Measurements from ENCODE around the gene AQP12B. TPM values are rescaled to one million over a fixed set of nuclear protein-coding genes. Genes with fewer than 3 reads are reported as not detected.

The AQP12B gene
- total and polyA plus RNA-seq, 10 of the 15 experiments (the other 5 are each of a cell fraction or from before 2014, with no cell fraction given): not detected

DNA sequence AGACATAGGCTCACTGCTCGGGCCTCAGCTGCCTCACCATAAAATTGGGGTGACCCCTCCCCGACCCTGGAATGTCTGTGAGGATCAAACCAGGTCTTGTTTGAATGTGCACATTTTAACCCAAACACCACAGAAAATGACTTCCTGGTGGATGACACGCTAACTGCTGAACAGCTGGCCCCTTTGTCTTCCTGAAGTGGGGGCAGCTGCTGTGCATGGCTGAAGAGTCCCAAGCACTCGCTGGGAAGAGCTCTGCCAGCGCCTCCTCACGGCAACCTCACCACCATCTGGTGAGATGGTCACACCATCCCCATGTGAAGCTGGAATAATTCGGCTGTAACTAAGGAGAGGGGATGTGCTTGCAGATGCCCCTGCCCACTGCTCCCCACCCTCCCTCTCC lies 43.0 kb upstream of the AQP12B start:
- intact Hi-C loops (cut with micrococcal nuclease; ENCODE audit: unreplicated experiment) (no loop called here), in situ Hi-C loops (cut with MboI) (no loop called here)
- Histone ChIP-seq H3K27ac (ENCODE audit: control insufficient read depth, insufficient read depth) (no peak overlapping the region), H3K4me1 (ENCODE audit: control insufficient read depth, insufficient read depth, low read length) (no peaks in the 10 kb centered on the region), H3K27me3 (replicated peaks in 1 of 2; ENCODE audit: control insufficient read depth in 2 of 2, insufficient read depth in 2 of 2, low read length in 1 of 2) (peaks cover 0 to 1% of the 10 kb centered on the region in 2 experiments; a peak in 2 of 4 replicates), H3K4me2 (ENCODE audit: control insufficient read depth, insufficient read depth) (no peak overlapping the region), H3K9me3 (replicated peaks; ENCODE audit: control insufficient read depth, insufficient read depth, low read length) (no peaks in the 10 kb centered on the region), H3K4me3 (no peak overlapping the region), H3K79me2 (ENCODE audit: control insufficient read depth, insufficient read depth, low read length) (no peaks in the 10 kb centered on the region), H2AFZ (ENCODE audit: control insufficient read depth, low read depth, low read length) (no peak overlapping the region), H4K20me1 (ENCODE audit: control insufficient read depth, insufficient read depth) (no peaks in the 10 kb centered on the region), H3K36me3 (ENCODE audit: control insufficient read depth in 2 of 2, insufficient read depth in 2 of 2, low read length in 1 of 2) (no peaks in the 10 kb centered on the region), H3K9ac (ENCODE audit: control insufficient read depth, insufficient read depth, low read length) (no peak overlapping the region)
- ChIA-PET SMC1A (ENCODE audit: uncharacterized antibody, unreplicated experiment) (no interaction called here), CTCF (interaction anchor here (0.9 kb wide), 1 partner anchor 211 kb away, joined by 3 read pairs; no protein-coding TSS in a partner anchor), POLR2A (no interaction called here), RAD21 (ENCODE audit: unreplicated experiment) (no interaction called here)
- 33% methylated on average over 7 of the region's 7 CpGs for WGBS (ENCODE audit: insufficient coverage, insufficient replicate concordance, low lambda C conversion rate, missing lambda C conversion rate)
- TF ChIP-seq KDM1A (IDR thresholded peaks at IDR 0.05; ENCODE audit: borderline replicate concordance) (no peak), CHD1 (IDR thresholded peaks at IDR 0.05; ENCODE audit: low read depth, low read length) (no peak), SRF (IDR thresholded peaks at IDR 0.05; ENCODE audit: low read depth in 2 of 2, low read length in 2 of 2) (no peak), HDAC6 (IDR thresholded peaks at IDR 0.05; ENCODE audit: unreplicated experiment) (no peak)
- TF ChIP-seq, protein P1, sequence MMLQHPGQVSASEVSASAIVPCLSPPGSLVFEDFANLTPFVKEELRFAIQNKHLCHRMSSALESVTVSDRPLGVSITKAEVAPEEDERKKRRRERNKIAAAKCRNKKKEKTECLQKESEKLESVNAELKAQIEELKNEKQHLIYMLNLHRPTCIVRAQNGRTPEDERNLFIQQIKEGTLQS (IDR thresholded peaks at IDR 0.05; ENCODE audit: borderline replicate concordance, extremely low read depth, low read depth, low read length): no peak
- no peak for DNase-seq (ENCODE audit: low read depth, low spot score)
- no peak for FAIRE-seq
- BruUV-seq (replicated peaks): no TSS peak
- no peak for ATAC-seq

DNA sequence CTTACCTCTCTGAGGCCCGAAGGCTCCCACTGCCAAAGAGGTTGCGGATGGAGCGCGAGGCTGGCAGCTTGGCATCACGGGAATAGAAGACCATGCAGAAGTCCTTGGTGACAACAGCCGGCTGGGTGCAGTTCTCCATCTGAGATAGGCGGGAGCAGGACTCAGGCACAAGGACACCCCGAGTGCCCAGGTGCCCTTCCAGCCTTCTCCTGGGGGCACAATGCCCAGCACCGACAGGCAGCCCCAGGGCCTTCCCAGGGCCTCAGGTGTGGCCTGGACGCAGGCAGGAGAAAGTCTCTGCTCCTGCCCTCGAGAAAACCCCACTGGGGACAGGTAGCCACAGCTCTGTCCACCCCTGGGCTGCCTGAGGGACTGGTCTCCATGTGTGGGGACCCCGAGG lies 42.6 kb upstream of the AQP12B start:
- CTCF ChIA-PET: interaction anchor here (0.9 kb wide), 1 partner anchor 211 kb away, joined by 3 read pairs; no protein-coding TSS in a partner anchor
- H3K9ac ChIP-seq (ENCODE audit: control insufficient read depth, insufficient read depth, low read length): no peak overlapping the region
- TF ChIP-seq EGR1 (IDR thresholded peaks at IDR 0.05; ENCODE audit: borderline replicate concordance in 1 of 2, low read depth in 2 of 2, low read length in 2 of 2) (no peak), BCL3 (IDR thresholded peaks at IDR 0.05; ENCODE audit: borderline replicate concordance, insufficient read depth, low read depth, low read length, poor library complexity, severe bottlenecking) (no peak), SMAD1 (IDR thresholded peaks at IDR 0.05; ENCODE audit: low read depth, partially characterized antibody) (no peak)
- TF ChIP-seq, protein P2, sequence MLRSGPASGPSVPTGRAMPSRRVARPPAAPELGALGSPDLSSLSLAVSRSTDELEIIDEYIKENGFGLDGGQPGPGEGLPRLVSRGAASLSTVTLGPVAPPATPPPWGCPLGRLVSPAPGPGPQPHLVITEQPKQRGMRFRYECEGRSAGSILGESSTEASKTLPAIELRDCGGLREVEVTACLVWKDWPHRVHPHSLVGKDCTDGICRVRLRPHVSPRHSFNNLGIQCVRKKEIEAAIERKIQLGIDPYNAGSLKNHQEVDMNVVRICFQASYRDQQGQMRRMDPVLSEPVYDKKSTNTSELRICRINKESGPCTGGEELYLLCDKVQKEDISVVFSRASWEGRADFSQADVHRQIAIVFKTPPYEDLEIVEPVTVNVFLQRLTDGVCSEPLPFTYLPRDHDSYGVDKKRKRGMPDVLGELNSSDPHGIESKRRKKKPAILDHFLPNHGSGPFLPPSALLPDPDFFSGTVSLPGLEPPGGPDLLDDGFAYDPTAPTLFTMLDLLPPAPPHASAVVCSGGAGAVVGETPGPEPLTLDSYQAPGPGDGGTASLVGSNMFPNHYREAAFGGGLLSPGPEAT (IDR thresholded peaks at IDR 0.05; ENCODE audit: low read depth): no peak
- TF ChIP-seq, protein P3, sequence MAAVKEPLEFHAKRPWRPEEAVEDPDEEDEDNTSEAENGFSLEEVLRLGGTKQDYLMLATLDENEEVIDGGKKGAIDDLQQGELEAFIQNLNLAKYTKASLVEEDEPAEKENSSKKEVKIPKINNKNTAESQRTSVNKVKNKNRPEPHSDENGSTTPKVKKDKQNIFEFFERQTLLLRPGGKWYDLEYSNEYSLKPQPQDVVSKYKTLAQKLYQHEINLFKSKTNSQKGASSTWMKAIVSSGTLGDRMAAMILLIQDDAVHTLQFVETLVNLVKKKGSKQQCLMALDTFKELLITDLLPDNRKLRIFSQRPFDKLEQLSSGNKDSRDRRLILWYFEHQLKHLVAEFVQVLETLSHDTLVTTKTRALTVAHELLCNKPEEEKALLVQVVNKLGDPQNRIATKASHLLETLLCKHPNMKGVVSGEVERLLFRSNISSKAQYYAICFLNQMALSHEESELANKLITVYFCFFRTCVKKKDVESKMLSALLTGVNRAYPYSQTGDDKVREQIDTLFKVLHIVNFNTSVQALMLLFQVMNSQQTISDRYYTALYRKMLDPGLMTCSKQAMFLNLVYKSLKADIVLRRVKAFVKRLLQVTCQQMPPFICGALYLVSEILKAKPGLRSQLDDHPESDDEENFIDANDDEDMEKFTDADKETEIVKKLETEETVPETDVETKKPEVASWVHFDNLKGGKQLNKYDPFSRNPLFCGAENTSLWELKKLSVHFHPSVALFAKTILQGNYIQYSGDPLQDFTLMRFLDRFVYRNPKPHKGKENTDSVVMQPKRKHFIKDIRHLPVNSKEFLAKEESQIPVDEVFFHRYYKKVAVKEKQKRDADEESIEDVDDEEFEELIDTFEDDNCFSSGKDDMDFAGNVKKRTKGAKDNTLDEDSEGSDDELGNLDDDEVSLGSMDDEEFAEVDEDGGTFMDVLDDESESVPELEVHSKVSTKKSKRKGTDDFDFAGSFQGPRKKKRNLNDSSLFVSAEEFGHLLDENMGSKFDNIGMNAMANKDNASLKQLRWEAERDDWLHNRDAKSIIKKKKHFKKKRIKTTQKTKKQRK (IDR thresholded peaks at IDR 0.05; ENCODE audit: low read depth, low read length): no peak

More for the DNA sequence above, 42.6 kb upstream of the AQP12B start:
- DNase-seq (ENCODE audit: low read depth, low spot score): no peak
- Histone ChIP-seq H3K4me1 (ENCODE audit: control insufficient read depth, insufficient read depth, low read length) (no peaks in the 10 kb centered on the region), H3K27me3 (replicated peaks in 1 of 2; ENCODE audit: control insufficient read depth in 2 of 2, insufficient read depth in 2 of 2, low read length in 1 of 2) (peaks cover 0 to 1% of the 10 kb centered on the region in 2 experiments; a peak in 2 of 4 replicates), H3K79me2 (ENCODE audit: control insufficient read depth, insufficient read depth, low read length) (no peaks in the 10 kb centered on the region), H3K27ac (ENCODE audit: control insufficient read depth, insufficient read depth) (no peak overlapping the region), H3K9me3 (replicated peaks; ENCODE audit: control insufficient read depth, insufficient read depth, low read length) (no peaks in the 10 kb centered on the region), H4K20me1 (ENCODE audit: control insufficient read depth, insufficient read depth) (no peaks in the 10 kb centered on the region), H3K4me3 (no peak overlapping the region), H2AFZ (ENCODE audit: control insufficient read depth, low read depth, low read length) (no peak overlapping the region), H3K36me3 (ENCODE audit: control insufficient read depth in 2 of 2, insufficient read depth in 2 of 2, low read length in 1 of 2) (no peaks in the 10 kb centered on the region), H3K4me2 (ENCODE audit: control insufficient read depth, insufficient read depth) (no peak overlapping the region)
- FAIRE-seq: no peak
- no TSS peak for BruUV-seq (replicated peaks)
- in situ Hi-C loops (cut with MboI) (no loop called here), intact Hi-C loops (cut with micrococcal nuclease; ENCODE audit: unreplicated experiment) (no loop called here)
- ChIA-PET POLR2A (no interaction called here), RAD21 (ENCODE audit: unreplicated experiment) (no interaction called here), SMC1A (ENCODE audit: uncharacterized antibody, unreplicated experiment) (no interaction called here)
- 40% methylated on average over 11 of the region's 12 CpGs for WGBS (ENCODE audit: insufficient coverage, insufficient replicate concordance, low lambda C conversion rate, missing lambda C conversion rate)
- no peak for ATAC-seq
